ENCODE data around the gene RHOV.

GRCh38 chr15:40843885-40844695 lies 29.9 kb downstream of the RHOV start, which contains the start of gene SPINT1:
- TF ChIP-seq EZH2phosphoT487 (IDR thresholded peaks at IDR 0.05; ENCODE audit: borderline replicate concordance, low read depth, low read length), result no peak
- no peak for TF ChIP-seq CTCF (conservative IDR thresholded peaks at IDR 0.05; ENCODE audit: low read length)
